NCI-H2107 treated with DMSO at 0.1 percent for 48 hours (cell line): Measurements from ENCODE around the gene TTBK2.

Experiments
- DNase-seq: peaks from one replicate; lab custom pipeline; 2025; ENCODE audit not compliant: unreplicated experiment; lab: John Stamatoyannopoulos, UW

TTBK2 gene

DNA sequence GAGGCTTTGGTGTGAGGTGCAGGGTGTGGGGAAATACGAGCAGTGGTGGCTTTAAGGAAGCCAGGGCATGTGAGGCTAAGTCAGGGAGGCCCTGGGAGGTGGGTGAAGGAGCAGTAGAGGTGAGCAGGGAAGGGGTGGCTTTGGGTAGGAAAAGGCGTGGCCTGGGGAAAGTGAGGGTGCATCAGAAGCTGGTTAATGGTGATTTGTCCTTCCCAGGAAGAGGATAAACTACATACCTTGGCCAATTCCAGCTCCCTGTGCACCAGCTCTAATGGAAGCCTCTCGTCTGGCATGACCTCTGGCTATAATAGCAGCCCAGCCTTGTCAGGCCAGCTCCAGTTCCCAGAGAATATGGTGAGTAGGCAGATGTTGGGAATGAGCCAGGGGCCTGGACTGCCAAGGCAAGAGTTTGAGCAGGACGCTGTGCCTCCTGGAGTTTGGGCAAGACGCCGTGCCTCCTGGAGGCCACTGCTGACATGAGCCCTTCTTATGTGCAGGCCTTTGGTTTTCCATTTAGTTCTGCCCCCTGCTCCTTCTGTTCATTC is 225.0 kb downstream of the TTBK2 start:
- DNase-seq, result no peak

DNA sequence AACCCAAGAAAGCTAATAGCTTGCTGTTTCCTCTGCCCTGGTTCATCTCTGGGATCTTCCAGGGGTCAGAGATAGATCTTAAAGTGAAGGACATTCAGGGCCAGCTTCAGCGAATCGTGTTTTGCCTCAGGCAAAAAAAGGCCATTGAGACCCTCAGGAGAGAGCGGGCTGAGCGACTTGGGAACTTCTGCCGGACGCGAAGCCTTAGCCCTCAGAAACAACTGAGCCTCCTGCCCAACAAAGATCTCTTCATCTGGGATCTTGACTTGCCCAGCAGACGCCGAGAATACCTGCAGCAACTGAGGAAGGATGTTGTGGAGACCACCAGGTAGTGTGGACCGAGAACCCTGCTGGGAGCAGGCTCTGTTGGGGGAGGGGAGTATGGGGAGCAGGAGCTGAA is 226.2 kb downstream of the TTBK2 start:
- DNase-seq, result no peak

DNA sequence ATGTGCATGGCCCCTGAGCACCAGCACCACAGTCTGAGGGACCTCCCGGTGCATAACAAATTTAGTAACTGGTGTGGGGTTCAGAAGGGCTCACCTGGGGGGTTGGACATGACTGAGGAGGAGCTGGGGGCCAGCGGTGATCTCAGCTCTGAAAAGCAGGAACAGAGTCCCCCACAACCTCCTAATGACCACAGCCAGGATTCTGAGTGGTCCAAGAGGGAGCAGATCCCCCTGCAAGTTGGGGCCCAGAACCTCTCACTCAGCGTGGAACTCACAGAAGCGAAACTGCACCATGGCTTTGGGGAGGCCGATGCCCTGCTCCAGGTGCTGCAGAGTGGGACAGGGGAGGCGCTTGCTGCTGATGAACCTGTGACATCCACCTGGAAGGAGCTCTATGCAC is 226.6 kb downstream of the TTBK2 start:
- no peak for DNase-seq

DNA sequence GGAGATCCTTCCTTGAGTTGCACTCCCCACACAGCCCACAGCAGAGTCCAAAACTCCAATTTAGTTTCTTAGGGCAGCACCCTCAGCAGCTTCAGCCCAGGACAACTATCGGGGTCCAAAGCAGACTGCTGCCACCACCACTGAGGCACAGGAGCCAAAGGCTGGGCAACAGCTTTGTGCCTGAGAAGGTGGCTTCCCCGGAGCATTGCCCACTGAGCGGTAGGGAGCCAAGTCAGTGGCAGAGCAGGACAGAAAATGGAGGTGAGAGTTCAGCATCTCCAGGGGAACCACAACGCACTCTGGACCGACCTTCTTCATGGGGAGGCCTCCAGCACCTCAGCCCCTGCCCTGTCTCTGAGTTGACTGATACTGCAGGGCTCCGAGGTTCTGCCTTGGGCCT is 227.1 kb downstream of the TTBK2 start:
- no peak for DNase-seq

DNA sequence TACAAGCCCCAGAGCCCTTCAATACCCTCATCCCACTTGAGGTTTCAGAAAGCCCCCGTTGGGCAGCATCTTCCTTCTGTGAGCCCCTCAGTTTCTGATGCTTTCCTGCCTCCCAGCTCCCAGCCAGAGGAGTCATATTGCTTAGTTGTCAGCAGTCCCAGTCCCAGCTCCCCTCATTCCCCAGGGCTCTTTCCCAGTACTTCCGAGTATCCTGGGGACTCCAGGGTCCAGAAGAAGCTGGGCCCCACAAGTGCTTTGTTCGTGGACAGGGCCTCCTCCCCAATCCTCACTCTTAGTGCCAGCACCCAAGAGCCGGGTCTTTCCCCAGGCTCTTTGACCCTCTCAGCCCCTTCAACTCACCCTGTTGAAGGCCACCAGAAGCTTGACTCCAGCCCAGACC is 227.6 kb downstream of the TTBK2 start:
- no peak for DNase-seq

DNA sequence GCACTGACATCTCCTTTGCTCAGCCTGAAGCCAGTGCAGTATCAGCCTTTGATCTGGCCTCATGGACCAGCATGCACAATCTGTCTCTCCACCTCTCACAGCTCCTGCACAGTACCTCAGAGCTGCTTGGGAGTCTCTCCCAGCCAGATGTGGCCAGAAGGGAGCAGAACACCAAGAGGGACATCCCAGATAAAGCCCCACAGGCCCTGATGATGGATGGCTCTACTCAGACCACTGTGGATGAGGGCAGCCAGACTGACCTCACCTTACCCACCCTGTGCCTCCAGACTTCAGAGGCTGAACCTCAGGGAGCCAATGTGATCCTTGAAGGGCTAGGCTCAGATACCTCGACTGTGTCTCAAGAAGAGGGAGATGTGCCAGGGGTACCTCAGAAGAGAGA is 228.0 kb downstream of the TTBK2 start:
- no peak for DNase-seq

DNA sequence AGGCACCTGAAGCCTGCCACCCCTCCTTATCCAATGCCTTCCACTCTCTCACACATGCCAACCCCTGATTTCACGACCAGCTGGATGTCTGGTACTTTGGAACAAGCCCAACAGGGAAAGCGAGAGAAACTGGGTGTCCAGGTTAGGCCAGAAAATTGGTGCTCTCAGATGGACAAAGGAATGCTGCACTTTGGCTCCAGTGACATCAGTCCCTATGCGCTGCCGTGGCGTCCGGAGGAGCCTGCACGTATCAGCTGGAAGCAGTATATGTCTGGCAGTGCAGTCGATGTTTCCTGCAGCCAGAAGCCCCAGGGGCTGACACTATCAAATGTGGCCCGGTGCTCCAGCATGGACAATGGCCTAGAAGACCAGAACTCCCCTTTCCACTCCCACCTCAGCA is 228.8 kb downstream of the TTBK2 start:
- DNase-seq, result no peak

DNA sequence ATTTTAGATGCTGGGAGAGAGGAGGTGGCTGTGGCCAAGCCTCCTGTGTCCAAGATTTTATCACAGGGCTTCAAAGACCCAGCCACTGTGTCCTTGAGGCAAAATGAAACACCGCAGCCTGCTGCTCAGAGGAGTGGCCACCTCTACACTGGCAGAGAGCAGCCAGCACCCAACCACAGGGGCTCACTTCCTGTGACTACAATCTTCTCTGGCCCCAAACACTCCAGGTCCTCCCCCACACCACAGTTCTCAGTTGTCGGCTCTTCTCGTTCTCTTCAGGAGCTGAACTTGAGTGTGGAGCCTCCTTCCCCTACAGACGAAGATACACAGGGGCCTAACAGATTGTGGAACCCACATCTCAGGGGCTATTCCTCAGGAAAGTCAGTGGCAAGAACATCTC is 229.3 kb downstream of the TTBK2 start:
- DNase-seq, result no peak
